GM19324 (cell line): ENCODE measurements around the gene ZNF346.

Source experiments
- ATAC-seq: cut with Tn5 transposase; IDR thresholded peaks from one replicate; pipeline ENCODE4 v1.9.1; 2021; ENCODE audit warnings: mild to moderate bottlenecking, moderate library complexity; ENCODE audit not compliant: unreplicated experiment, low FRiP score

Gene ZNF346

DNA sequence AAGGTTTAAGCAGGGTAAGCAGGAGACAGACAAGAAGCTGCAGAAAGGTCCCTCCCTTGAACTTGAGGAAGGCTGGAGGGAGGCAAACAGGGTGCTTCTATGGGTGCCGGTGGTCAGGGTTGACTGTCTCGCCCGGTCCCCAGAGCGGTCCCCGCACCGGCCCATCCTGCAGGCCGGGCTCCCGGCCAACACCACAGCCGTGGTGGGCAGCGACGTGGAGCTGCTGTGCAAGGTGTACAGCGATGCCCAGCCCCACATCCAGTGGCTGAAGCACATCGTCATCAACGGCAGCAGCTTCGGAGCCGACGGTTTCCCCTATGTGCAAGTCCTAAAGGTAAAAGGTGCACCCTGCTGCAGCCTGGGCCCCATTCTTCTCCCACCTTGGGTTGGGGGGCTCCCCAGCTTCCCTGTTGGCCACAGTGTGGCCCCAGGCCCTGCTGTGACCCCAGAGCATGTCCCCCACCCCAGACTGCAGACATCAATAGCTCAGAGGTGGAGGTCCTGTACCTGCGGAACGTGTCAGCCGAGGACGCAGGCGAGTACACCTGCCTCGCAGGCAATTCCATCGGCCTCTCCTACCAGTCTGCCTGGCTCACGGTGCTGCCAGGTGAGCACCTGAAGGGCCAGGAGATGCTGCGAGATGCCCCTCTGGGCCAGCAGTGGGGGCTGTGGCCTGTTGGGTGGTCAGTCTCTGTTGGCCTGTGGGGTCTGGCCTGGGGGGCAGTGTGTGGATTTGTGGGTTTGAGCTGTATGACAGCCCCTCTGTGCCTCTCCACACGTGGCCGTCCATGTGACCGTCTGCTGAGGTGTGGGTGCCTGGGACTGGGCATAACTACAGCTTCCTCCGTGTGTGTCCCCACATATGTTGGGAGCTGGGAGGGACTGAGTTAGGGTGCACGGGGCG, 69.9 kb downstream of the ZNF346 start:
- ATAC-seq: no peak

DNA sequence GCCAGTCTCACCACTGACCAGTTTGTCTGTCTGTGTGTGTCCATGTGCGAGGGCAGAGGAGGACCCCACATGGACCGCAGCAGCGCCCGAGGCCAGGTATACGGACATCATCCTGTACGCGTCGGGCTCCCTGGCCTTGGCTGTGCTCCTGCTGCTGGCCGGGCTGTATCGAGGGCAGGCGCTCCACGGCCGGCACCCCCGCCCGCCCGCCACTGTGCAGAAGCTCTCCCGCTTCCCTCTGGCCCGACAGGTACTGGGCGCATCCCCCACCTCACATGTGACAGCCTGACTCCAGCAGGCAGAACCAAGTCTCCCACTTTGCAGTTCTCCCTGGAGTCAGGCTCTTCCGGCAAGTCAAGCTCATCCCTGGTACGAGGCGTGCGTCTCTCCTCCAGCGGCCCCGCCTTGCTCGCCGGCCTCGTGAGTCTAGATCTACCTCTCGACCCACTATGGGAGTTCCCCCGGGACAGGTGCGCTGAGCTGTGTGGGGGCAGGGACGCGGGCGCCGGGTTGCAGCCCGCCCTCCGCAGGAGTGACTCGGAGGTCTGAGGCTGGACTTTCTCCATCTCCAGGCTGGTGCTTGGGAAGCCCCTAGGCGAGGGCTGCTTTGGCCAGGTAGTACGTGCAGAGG, 70.7 kb downstream of the ZNF346 start:
- ATAC-seq: no peak

DNA sequence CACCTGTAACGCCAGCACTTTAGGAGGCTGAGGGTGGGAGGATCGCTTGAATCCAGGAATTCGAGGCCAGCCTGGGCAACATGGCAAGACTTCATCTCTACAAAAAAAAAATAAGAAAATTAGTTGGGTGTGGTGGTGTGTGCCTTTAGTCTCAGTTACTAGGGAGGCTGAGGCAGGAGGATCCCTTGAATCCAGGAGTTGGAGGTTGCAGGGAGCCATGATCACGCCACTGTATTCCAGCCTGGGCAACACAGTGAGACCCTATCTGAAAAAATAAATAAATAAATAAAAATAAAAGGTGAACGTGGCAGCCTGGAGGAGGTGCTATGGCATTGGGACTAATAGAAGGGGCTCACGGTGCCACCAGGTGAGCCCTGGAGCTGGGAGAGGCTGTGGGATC, 71.3 kb downstream of the ZNF346 start:
- no peak for ATAC-seq

DNA sequence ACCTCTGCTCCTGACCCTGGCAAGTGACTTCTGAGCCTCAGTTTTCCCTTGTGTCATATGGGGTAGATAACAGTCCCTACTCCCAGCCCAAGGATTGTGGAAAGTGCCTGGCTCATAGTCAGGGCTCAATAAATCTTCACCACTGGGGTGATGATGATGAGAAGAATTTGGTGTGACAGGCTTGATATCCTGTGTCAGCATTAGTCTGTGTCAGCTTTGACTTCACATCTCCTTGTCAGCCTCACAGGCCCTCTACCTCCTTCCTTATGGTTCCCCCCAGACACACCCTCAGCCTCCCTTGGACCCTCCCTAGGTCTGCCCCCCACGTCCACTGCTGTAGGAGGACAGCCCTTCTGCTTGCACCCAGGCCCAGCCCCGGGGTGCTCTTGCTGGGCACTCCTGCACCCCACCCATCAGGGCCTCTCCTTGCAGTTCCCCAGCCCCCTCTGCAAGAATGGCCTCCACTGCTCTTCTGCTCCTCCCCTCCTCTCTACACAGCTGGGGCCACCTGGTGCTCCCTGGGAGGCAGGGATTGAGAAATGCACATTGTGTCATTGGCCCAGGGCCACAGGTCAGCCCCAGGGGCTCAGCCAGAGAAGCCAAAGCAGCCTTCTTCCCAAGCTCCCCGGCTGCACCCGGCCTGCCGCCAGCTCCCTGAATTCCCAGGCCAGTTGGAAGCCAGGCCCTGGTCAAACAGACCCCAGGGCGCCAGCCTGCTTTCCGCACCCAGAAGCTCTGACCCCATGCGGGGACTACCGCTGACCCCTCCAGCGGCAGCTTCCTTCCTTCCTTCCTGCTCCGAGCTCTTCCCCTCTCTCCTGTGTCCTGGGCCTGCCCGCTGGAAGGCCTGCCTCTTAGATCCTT, 72.0 kb downstream of the ZNF346 start:
- no peak for ATAC-seq

DNA sequence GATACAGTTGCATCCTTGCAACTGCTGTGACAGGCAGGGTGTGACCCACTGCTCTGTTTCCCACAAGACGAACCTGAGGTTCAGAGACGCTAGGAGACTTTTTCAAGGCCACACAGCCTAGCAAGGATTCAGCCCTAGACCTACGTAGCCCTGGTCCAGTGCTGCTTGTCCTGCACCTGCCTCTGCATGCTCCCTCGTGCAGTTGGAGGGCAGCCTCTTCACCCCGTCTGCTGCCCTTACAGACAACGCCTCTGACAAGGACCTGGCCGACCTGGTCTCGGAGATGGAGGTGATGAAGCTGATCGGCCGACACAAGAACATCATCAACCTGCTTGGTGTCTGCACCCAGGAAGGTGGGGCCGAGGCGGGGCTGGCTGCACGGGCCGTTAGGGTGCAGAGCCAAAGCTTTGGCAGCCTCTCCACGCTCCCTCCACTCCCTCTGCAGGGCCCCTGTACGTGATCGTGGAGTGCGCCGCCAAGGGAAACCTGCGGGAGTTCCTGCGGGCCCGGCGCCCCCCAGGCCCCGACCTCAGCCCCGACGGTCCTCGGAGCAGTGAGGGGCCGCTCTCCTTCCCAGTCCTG, 72.7 kb downstream of the ZNF346 start:
- ATAC-seq: no peak

DNA sequence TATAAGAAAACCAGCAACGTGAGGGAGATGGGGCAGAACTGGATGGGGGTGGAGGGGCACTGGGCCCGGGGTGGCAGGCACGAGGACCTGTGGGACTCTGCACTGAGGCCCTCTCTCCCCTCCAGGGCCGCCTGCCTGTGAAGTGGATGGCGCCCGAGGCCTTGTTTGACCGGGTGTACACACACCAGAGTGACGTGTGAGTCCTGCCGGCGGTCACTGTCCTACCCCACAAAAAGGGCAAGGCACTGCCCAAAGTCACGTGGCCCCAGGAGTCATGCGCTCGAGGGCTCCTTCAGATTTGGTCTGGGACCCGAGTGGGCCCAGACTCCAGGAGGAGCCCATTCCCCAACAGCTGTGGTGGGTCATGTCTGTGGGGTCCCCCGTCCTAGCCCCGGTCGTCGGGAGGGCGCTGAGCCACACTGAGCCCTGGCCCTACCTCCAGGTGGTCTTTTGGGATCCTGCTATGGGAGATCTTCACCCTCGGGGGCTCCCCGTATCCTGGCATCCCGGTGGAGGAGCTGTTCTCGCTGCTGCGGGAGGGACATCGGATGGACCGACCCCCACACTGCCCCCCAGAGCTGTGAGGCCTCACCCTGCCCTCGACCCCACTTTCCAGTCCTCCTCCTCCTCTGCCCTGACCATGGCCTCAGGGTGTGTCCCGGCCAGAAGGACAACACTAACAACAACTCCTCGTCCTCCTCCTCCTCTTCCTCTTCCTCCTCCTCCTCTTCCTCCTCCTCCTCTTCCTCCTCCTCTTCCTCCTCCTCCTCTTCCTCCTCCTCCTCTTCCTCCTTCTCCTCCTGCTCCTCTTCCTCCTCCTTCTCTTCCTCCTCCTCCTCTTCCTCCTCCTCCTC, 73.9 kb downstream of the ZNF346 start:
- no peak for ATAC-seq

DNA sequence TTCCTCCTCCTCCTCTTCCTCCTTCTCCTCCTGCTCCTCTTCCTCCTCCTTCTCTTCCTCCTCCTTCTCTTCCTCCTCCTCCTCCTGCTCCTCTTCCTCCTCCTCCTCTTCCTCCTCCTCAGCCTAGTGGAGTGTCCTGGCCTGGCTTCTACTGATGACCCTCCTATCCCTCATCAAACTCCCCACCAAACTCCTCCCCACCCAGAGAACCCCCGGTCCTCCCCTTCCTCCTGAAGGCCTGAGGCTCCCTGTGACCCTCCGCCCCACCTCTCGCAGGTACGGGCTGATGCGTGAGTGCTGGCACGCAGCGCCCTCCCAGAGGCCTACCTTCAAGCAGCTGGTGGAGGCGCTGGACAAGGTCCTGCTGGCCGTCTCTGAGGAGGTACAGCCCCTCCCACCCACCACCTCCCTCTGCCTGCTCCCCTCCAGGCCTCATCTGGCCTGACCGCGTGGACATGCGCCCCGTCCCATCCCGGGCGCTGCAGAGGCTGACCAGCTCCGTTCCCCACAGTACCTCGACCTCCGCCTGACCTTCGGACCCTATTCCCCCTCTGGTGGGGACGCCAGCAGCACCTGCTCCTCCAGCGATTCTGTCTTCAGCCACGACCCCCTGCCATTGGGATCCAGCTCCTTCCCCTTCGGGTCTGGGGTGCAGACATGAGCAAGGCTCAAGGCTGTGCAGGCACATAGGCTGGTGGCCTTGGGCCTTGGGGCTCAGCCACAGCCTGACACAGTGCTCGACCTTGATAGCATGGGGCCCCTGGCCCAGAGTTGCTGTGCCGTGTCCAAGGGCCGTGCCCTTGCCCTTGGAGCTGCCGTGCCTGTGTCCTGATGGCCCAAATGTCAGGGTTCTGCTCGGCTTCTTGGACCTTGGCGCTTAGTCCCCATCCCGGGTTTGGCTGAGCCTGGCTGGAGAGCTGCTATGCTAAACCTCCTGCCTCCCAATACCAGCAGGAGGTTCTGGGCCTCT, 74.8 kb downstream of the ZNF346 start:
- no peak for ATAC-seq

DNA sequence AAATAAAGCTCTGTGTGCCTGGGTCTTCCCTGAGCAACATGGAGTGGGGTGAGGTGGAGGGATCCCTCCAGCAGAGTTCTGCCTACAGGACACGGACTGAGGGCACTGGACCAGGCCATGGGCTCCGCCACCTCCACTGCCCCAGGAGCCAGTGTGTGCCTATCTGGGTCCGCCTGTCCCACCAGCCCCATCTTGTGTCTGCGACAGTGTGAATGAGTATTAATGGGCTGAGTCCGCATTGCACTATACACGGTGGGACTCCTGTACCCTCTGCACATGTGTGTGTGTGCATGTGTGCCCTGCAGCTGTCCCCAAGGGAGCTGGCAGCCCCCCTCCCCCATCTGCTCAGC, 75.6 kb downstream of the ZNF346 start:
- ATAC-seq: no peak

DNA sequence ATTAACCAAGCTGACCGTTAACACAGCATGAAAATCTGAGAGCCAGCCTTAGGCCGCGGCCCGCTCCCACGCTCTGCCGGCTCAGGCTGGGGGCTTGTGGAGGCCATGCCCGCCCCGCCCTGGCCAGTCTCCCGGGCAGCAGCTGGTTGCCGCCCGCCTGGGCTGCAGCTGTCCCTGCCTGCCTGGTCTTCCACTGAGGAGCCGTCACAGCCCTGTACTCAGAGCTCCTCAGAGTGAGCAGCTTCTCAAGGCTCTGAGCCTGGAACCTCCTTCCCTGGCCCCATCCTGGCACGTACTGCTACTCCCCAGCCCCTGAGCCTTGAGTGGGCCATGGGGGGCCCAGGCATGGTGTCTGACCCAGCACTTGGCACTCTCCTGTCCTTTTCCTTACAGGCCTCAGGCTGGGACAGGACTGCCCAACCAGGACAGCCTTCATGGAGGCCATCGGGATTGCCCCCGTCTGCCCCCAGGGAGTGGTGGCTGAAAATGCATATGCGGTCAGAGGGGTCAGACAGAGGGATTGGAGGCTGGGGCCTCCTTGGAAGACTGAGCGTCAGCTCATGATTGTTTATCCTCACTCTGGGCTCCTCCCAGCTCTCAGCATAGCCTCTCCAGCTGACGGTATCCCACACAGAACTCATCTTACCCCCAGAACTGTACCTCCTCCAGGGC, 76.1 kb downstream of the ZNF346 start:
- ATAC-seq: no peak

DNA sequence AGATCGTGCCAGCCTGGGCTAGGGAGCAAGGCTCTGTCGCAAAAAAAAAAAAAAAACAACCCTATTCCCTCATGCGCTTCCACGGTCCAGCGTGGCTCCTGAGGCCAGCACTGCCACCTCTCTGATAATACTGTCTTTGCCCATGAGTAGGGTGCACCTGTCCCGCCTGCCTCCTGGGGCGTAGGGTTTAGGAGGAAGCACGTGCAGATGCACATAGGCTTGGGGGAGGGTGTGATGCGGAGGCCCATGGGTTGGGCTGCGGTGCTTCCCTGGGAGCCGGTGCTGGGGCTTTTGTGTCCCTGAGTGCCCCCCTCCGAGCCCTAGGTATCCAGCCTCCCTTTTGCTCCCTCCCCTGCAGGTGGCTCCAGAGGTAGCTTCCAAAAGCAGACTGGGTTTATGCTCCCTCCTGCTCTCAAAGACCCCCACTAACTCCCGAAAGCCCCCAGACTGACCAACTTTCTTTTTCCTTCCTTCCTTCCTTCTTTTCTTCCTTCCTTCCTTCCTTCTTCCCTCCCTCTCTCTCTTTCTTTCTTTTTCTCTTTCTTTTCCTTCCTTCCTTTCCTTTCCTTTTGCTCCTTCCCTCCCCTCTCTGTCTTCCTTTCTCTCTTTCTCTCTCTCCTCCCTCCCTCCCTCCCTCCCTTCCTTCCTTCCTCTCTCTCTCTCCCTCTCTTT, 77.1 kb downstream of the ZNF346 start:
- ATAC-seq: no peak

DNA sequence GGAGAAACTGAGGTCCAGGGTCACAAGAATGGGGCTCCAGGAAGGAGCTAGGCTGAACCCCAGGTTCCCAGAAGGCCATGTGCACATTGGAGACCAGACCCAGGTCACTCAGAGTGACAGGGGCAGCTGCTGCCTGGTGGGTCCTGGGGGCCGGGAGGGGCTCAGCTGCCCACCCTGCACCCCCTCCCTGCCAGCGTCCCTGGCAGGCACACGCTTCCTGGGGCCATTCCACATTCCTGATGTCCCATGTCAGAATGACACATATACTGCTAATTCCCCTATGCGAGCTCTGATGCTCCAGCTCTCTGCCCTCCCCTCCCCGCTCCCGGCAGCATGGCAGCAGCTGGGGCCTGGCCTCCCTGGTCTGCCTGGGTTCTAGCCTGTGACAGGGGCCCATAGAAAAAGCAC, 78.2 kb downstream of the ZNF346 start:
- no peak for ATAC-seq

DNA sequence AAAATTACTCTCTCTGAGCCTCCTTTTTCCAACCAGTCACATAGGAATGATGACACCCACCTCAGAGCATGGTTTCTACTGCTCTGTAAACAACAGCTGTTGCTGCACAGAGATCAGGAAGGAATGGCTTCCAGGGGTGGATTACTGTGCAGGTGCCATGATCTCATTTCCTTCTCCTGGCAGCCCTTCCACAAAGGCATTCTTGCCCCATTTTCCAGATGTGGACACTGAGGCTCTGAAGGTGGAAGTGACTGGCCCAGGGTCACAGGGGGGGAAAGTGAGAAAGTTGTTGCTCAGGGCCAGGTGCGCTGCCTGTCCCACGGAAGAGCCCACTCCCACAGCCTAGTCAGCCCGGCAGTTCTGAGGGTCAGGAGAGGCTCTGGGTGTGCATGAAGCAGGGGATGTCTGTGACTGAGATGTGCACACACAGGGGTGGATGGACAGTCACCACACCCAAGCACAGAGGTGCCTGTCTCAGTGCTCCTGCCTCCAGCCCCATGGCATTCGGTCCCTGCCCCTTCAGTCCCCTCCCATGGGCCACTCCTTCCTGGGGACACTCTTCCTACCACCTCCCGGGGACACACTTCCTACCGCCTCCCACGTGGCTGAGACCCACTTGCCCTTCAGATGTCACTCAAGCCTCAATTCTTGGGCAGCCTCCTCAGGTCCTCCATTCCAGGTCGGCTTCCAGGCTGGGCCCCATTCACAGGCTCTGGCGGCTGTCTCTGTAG, 81.2 kb downstream of the ZNF346 start:
- no peak for ATAC-seq

DNA sequence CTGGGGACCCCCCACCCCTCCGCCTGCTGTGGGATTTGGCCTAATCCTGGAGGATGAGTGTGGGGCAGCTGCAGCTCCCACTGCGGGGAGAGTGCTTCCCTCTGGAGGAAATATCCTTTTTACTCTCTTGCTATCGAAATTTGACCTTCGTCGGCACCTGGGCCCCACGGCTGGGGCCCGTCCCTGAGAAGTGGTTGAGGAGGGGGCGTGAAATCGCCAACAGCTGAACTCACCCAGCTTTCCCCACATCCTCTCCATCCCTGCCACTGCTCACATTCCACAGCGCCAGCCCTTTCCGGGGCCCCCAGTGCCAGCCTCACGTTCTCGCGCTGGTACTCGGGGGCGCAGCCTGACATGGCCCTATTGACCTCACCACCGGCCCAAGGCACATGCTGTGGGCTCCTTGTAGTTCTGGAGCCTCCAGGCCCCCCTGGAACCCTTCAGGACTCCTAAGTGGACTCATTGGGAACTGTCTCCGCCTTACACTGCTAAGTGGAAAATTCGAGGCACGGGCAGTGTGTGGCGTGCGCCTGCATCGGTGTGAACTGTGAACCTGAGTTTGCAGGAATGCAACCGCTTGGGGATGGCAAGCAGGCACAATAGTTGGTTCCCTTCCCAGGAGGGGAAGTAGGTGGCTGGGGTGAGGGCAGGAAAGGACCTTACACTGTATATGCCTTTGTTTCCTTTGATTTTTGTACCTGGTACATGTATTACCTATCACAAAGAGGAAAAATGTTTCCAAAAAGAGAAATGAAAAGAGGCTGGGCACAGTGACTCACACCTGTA, 83.4 kb downstream of the ZNF346 start:
- ATAC-seq: no peak

DNA sequence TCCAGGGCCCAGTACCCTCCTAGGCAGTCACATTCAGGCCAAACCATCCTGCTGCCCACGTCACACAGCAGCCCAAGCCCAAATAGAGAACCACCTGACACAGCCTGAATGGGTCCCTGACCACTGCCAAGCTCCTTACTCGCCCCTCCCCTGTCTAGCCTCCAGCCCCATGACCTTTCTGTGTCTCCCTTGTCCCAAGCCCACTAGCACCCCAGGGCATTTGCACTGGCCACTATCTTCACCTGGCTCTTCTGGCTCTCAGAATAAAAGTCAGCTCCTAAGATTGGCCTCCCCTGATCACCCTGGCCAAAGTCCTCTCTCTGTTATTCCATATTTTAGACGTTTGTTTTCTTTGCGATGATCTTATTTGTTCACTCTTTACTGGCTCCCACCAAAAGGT, 84.7 kb downstream of the ZNF346 start:
- no peak for ATAC-seq

DNA sequence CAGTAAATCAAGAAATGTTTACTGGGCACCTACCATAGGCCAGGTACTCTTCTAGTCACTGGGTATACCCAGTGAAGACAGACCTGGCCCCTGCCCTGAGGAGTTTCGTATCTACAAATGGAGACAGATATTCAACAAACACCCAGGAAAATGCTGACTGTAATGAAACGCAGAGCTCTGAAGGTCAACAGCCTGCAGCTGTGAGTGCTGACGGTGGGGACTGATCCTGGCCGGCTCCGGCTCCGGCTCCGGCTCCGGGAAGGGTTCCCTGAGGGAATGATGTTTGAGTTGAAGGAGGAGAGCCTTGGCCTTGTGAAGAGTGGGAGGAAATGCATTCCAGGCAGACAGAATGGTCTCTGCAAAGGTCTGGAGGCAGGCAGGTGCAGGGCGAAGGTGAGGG, 87.3 kb downstream of the ZNF346 start:
- ATAC-seq: no peak

DNA sequence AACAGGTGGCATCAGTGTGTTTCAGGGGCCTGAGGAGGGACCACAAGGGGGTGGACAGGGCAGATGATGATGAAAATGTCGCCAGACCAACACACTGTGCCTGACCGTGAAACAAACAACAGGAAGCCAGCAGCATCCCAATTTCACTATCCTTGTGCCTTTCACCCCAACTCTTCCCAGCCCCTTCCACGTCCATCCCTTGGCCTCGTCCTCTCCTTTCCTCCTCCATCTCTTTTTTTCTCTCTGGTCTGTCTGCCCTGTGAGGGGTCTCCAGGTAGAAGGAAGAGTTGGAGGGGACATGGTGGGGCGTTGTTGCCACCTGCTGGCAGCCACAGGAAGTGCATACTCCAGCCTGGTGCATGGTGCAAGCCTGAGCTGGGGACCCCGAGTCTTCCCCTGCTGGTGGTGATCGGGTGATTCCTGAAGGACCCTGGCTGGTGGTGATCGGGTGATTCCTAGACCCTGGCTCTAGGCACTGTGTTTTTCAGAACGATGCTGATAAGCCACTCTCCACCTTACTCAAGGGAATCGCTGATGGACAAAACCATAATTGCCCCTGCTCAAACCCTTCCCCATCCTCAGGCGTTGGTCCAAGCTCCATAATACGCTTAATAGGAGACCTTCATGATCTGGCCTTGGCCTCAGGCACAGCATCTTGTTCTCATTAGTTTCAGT, 89.4 kb downstream of the ZNF346 start:
- no peak for ATAC-seq
